Mesodermal cell (in vitro differentiated cells): ENCODE measurements around the gene DUS3L.

Experiments used
- H3K27ac ChIP-seq: 2 replicates; pipeline ENCODE4 v1.7.0; 2013; ENCODE audit warnings: mild to moderate bottlenecking, low read depth, low read length, moderate library complexity; ENCODE audit not compliant: severe bottlenecking
- H3K36me3 ChIP-seq: 2 replicates; pipeline ENCODE4 v1.7.1; 2013; ENCODE audit warnings: mild to moderate bottlenecking, low read length, moderate library complexity; ENCODE audit not compliant: control insufficient read depth, insufficient read depth
- H3K4me1 ChIP-seq: one replicate; pipeline ENCODE4 v1.7.1; 2013; ENCODE audit warnings: mild to moderate bottlenecking, low read length; ENCODE audit not compliant: insufficient read depth, control insufficient read depth, poor library complexity, severe bottlenecking
- H3K4me3 ChIP-seq: 2 replicates; pipeline ENCODE4 v1.7.0; 2013; ENCODE audit warnings: low read length, control low read depth, mild to moderate bottlenecking; ENCODE audit not compliant: insufficient read depth, poor library complexity, severe bottlenecking; ENCODE audit errors: extremely low read depth
- H3K9me3 ChIP-seq: 2 replicates; pipeline ENCODE4 v1.7.1; 2013; ENCODE audit warnings: mild to moderate bottlenecking, low read length, moderate library complexity; ENCODE audit not compliant: control insufficient read depth
- WGBS, 2 experiments: methylation state at CpG; one replicate each; pipeline ENCODE4 v1.1.5; 2013; ENCODE audit warnings: missing lambda C conversion rate in 2 of 2; ENCODE audit not compliant: insufficient coverage in 2 of 2; 5-methylcytosine and 5-hydroxymethylcytosine counted together

Gene DUS3L

GRCh38 chr19:5828661-5829566, 38.0 kb upstream of the DUS3L start:
- H3K9me3 ChIP-seq: no peaks in the 10 kb centered on the region
- peak overlapping the region; percentile 61 for H3K4me3 ChIP-seq
- peak overlapping the region; percentile 97 for H3K27ac ChIP-seq
- no peaks in the 10 kb centered on the region for H3K36me3 ChIP-seq
- WGBS, 2 experiments: 6 to 12% methylated on average over 24 to 37 of the region's 47 CpGs
- H3K4me1 ChIP-seq: no peaks in the 10 kb centered on the region

- 1% methylated on average over 84 to 89 of the region's 91 CpGs for WGBS, 2 experiments
- no peaks in the 10 kb centered on the region for H3K36me3 ChIP-seq
- peak overlapping the region; percentile 97 for H3K27ac ChIP-seq
- H3K4me3 ChIP-seq: peak overlapping the region; percentile 61
- no peaks in the 10 kb centered on the region for H3K4me1 ChIP-seq
- no peaks in the 10 kb centered on the region for H3K9me3 ChIP-seq
These were observed 37.1 kb upstream of the DUS3L start for GRCh38 chr19:5827891-5828660.

- Histone ChIP-seq H3K9me3 (no peaks in the 10 kb centered on the region), H3K4me1 (no peaks in the 10 kb centered on the region), H3K27ac (peak overlapping the region; percentile 2), H3K36me3 (no peaks in the 10 kb centered on the region), H3K4me3 (peak overlapping the region; percentile 61)
- 22 to 33% methylated on average over 20 to 32 of the region's 37 CpGs for WGBS, 2 experiments
These were observed 36.5 kb upstream of the DUS3L start for GRCh38 chr19:5827342-5827890.

GRCh38 chr19:5826531-5827341, 35.8 kb upstream of the DUS3L start:
- H3K9me3 ChIP-seq: no peaks in the 10 kb centered on the region
- H3K4me1 ChIP-seq: no peaks in the 10 kb centered on the region
- no peaks in the 10 kb centered on the region for H3K36me3 ChIP-seq
- H3K27ac ChIP-seq: no peak overlapping the region
- WGBS, 2 experiments: 41 to 48% methylated on average over 17 of the region's 24 CpGs
- peak overlapping the region; percentile 61 for H3K4me3 ChIP-seq

GRCh38 chr19:5825178-5825577, 34.2 kb upstream of the DUS3L start:
- 92 to 97% methylated on average over 12 to 19 of the region's 21 CpGs for WGBS, 2 experiments
- Histone ChIP-seq H3K4me3 (no peak overlapping the region), H3K9me3 (no peaks in the 10 kb centered on the region), H3K36me3 (no peaks in the 10 kb centered on the region), H3K4me1 (no peaks in the 10 kb centered on the region), H3K27ac (no peak overlapping the region)

- H3K27ac ChIP-seq: no peak overlapping the region
- H3K36me3 ChIP-seq: no peaks in the 10 kb centered on the region
- 96 to 98% methylated on average over 8 of the region's 10 CpGs for WGBS, 2 experiments
- H3K9me3 ChIP-seq: no peaks in the 10 kb centered on the region
- no peaks in the 10 kb centered on the region for H3K4me1 ChIP-seq
- H3K4me3 ChIP-seq: no peak overlapping the region
These were observed 33.8 kb upstream of the DUS3L start for GRCh38 chr19:5824751-5825150.

- no peaks in the 10 kb centered on the region for H3K4me1 ChIP-seq
- WGBS, 2 experiments: 82 to 86% methylated on average over 26 to 30 of the region's 30 CpGs
- H3K27ac ChIP-seq: no peak overlapping the region
- H3K4me3 ChIP-seq: no peak overlapping the region
- no peaks in the 10 kb centered on the region for H3K36me3 ChIP-seq
- no peaks in the 10 kb centered on the region for H3K9me3 ChIP-seq
These were observed 32.8 kb upstream of the DUS3L start for GRCh38 chr19:5823579-5824281.

- 86 to 87% methylated on average over 25 to 29 of the region's 30 CpGs for WGBS, 2 experiments
- no peaks in the 10 kb centered on the region for H3K36me3 ChIP-seq
- H3K27ac ChIP-seq: no peak overlapping the region
- H3K4me1 ChIP-seq: no peaks in the 10 kb centered on the region
- no peaks in the 10 kb centered on the region for H3K9me3 ChIP-seq
- no peak overlapping the region for H3K4me3 ChIP-seq
These were observed 31.4 kb upstream of the DUS3L start for GRCh38 chr19:5822181-5822844.

- no peaks in the 10 kb centered on the region for H3K36me3 ChIP-seq
- H3K4me1 ChIP-seq: no peaks in the 10 kb centered on the region
- H3K27ac ChIP-seq: no peak overlapping the region
- H3K9me3 ChIP-seq: no peaks in the 10 kb centered on the region
- H3K4me3 ChIP-seq: no peak overlapping the region
- 63 to 82% methylated on average over 4 to 8 of the region's 8 CpGs for WGBS, 2 experiments
These were observed 30.7 kb upstream of the DUS3L start for GRCh38 chr19:5821521-5822180.
